HuH-7 (cell line): ENCODE results near the gene CELF5.
"Not testable (repeated sequence)": the region's sequence is repeated elsewhere in the genome, so short reads cannot be mapped to it uniquely, and the experiment has no call there.

Source experiments
- DNase-seq: peaks from one replicate; pipeline ENCODE4 v3.0.0; 2011; ENCODE audit warnings: low spot score

Gene CELF5

GRCh38 chr19:3190470-3190770 is 34.0 kb upstream of the CELF5 start:
- no peak for DNase-seq

DNA sequence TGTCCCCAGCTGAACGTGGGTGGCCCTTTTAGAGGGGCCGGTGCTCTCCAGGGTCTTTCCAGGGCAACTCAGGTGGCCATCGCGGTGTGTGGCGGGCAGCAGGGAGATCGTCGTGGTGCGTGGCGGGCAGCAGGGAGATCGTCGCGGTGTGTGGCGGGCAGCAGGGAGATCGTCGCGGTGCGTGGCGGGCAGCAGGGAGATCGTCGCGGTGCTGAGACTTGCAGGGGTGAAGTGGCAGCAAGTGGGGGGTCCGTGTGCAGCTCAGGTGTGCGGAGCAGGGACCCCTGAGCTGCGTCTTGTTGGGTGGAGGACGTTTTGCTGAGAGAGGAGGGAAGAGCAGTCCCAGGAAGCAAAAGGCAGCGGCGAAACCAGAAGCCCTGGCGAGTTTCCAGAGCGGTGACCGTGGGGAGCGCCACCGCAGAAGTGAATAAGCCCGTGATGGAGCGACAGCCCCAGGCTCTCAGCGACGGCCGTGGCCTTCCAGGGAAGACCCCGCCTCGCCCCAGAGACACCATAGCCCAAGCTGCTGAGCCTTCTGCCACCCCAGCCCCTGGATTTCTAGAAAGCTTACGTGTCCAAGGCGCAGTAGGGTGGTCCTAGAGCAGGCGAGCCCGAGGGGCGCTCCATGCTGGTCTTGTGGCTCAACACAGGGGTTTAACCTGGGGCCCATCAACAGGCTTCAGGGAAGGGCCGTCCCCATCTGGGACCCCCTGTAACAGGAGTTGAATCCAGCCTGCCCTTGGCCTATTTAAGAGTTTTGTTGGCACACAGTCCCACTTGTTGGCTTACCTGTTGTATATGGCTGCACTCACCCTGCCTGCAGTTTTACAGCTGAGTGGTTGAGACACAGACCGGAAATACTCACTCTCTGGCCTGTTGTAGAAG is 33.3 kb upstream of the CELF5 start:
- DNase-seq, result no peak

DNA sequence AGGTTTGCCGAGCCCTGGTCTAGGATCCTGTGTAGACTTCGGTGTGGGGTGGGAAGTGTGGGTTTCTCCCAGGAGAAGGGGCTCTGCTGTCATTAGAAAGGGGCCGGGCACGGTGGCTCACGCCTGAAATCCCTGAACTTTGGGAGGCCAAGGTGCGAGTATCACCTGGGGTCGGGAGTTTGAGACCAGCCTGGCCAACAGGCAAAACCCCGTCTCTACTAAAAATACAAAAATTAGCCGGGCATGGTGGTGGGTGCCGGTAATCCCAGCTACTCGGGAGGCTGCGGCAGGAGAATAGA is 32.7 kb upstream of the CELF5 start:
- not testable (repeated sequence) for DNase-seq

GRCh38 chr19:3192228-3192635 is 32.2 kb upstream of the CELF5 start:
- no peak for DNase-seq

DNA sequence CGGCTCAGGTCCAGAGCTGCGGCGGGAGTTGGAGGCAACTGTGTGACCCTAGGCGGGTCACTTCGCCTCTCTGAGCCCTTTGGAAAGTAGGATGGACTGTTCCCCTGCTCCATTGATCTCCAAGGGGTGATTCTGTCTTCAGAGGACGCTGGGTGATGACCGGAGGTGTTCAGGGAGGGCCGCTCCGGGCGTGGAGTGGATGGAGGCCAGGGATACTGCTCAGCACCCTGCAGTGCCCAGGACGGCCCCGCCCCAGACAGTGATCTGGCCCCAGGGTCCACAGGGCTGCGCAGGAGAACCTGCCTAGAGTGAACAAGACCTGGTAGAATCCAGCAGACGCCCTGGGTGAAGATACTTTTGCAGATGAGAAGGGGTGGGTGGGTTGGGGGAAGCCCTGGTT is 31.8 kb upstream of the CELF5 start:
- DNase-seq, result no peak

DNA sequence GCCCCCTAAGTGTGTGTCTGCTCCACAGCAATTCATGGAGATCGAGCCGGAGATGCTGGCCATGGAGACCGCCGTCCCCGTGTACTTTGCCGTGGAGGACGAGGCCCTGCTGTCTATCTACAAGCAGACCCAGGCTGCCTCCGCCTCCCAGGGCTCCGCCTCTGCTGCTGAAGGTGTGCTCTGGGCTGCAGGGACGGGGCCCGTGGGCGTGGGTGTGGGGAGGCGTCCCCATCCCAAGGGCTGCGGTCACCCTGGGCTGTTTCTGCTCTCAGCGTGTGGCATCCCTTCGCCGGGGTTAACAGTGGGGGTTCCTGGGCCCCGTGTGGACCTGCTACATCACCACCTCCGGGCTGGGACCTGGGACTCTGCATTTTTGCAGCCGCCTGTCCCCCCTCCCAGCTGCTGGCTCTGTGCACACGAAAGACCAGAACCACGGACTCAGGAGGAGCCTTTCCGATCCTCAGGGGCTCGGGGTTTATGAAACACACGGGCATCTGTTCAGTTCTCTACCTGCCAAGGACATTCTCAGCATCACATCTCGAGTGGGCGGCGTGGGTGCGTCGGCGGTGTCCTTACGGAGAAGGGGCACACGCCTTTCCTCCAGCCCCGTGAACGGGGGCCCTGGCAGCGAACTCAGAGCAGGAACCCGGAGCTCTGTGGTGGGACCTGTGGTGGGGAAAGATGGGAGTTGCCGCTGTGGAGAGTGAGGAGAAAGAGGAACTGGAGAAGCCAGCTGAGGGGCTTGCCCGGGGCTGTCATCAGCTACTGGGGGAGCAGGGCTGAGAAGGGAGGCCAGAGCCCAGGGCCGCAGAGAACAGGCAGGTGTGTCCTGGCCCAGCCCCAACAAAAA is 31.0 kb upstream of the CELF5 start:
- DNase-seq, result no peak

DNA sequence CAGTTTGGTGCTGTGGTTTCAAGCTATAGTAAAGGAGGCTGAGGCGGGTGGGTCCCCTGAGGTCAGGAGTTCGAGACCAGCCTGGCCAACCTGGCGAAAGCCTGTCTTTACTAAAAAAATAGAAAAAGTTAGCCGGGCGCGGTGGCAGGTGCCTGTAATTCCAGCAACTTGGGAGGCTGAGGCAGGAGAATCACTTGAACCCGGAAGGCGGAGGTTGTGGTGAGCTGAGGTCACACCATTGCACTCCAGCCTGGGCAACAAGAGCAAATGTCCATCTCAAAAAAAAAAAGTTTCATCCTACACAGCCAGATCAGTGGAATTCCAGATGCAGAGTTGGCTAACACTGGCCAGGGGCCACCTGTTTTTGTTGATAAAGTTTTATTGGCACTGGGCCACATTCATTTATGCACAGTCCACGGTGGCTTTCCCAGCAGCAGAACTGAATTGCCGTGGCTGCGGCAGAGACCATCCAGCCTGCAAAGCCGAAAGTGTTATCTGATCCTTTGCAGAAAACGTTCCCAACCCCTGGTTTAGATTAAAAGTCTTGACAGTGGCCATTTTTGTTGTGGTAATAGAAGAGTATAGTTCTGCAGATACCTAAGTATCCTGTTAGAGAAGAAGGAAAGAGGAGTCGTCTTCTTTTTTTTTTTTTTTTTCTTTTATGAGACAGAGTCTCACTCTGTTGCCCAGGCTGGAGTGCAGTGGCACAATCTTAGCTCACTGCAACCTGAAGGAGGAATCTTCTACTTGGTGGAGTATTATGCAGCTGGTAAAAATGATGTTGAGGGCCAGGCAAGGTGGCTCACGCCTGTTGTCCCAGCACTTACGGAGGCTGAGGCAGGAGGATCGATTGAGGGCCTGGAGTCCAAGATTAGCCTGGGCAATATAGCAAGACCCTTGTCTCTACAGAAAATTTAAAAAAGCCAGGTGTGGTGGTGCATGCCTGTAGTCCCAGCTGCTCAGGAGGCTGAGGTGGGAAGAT is 30.1 kb upstream of the CELF5 start:
- no peak for DNase-seq

DNA sequence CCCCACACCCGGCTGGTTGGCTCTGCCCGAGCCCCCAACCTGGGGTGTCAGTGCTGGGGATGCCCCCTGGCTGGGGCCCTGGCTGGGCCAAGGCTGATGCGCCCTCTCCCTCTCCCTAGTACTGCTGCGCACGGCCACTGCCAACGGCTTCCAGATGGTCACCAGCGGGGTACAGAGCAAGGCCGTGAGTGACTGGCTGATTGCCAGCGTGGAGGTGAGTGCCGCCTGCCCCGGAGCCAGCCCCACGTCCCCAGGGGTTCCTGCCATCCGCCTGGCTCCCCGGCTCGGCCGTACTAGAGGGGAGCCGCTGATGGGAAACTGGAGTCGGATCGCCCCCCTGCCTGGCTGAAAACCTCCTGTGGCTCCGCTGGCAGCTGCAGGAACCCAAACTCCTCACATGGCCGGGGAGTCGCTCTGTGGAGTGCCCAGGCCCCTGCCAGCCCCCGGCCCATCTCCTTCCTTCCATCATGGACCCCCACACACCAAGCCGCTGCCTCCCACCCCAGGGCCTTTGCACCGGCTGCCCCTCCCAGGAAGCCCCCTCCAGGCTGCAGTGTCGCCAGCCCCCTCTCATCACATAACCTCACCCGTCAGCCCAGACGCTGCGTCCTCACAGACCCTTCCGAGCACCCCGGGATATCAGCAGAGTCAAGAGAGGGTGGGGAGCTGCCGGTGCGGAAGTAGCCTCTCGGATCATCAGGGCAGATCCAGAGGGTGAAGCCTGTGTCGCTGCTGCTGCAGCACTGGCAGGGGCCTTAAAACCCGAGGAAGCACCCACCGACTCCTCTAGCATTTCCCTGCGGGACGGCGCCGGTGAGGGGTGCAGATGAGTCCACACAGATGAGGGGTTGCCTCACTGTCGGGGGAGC is 28.2 kb upstream of the CELF5 start:
- DNase-seq, result no peak

DNA sequence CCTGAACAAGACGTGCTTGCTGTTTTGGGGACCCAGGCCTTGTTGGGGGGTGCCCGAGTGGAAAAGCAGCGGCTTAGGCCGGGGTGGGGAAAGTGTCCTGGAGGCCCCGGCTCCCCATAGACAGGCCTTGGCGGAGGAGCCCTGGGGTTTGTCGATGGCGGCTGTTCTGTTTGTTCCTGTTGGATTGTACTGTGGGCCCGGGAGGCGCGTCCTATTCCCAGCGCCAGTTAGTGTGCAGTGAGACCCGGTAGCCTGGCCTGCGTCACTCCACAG is 27.6 kb upstream of the CELF5 start:
- no peak for DNase-seq

- DNase-seq, result no peak
Observed at GRCh38 chr19:3198901-3199700, 25.4 kb upstream of the CELF5 start.

- DNase-seq, result no peak
Observed at GRCh38 chr19:3201072-3201700, 23.3 kb upstream of the CELF5 start.

- no peak for DNase-seq
Observed at GRCh38 chr19:3201911-3202310, 22.6 kb upstream of the CELF5 start.

- DNase-seq, result no peak
Observed at GRCh38 chr19:3202346-3202745, 22.1 kb upstream of the CELF5 start.

- DNase-seq, result not testable (repeated sequence)
Observed at GRCh38 chr19:3202895-3203294, 21.6 kb upstream of the CELF5 start.

DNA sequence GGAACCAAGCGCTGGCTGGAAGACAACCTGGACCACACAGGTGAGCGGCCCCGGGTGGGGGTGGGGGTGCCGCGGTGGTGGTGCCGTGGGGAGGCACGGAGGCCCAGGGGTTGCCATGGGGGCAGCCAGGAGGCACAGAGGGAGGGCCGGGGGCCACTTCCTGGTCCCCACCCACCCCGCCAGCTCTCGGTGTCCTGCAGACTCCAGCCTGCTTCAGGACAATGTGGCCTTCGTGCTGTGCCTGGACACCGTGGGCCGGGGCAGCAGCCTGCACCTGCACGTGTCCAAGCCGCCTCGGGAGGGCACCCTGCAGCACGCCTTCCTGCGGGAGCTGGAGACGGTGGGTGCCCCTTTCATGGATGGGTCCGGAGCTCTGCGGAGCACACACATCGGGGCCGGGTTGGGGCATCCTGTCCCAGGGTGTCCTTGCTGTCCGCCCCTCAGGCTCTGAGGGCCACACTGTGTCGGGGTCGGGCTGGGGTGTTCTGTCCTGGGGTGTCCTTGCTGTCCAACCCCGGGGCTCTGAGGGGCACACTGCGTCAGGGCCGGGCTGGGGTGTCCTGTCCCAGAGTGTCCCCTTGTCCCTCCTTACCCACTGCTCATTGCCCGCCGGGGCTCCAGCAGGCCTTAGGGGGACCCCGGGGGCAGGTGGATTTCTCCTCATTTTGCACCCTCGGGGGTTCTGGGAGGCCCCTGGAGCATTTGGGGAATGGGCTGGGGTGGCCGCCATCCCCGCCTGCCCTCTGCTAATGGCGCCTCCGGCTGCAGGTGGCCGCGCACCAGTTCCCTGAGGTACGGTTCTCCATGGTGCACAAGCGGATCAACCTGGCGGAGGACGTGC is 20.4 kb upstream of the CELF5 start:
- no peak for DNase-seq

DNA sequence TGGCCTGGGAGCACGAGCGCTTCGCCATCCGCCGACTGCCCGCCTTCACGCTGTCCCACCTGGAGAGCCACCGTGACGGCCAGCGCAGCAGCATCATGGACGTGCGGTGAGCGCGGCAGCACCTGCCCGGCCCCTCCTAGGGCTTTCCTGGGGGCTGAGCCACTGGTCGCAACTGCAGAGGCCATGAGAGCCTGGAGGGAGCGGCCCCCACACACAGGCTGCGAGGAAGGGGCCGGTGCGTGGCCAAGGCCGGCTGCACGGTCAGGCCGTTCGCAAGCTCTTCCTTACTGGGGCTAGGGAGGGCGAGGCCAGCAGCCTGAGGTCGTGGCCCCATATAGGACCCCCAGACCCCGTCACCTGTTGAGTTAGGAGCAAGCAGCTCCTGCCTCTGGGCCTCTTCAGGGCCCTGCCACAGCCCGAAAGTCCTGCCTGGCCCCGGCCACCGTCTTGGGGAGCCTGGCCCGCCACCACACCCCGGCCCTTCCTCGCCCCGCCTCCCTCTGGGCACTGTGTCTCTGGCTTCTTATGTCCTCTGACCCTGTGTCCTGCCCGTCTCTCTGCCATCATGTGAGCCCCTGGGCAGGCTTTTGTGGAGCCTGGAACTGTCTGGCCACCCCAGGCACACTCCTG is 19.7 kb upstream of the CELF5 start:
- no peak for DNase-seq

DNA sequence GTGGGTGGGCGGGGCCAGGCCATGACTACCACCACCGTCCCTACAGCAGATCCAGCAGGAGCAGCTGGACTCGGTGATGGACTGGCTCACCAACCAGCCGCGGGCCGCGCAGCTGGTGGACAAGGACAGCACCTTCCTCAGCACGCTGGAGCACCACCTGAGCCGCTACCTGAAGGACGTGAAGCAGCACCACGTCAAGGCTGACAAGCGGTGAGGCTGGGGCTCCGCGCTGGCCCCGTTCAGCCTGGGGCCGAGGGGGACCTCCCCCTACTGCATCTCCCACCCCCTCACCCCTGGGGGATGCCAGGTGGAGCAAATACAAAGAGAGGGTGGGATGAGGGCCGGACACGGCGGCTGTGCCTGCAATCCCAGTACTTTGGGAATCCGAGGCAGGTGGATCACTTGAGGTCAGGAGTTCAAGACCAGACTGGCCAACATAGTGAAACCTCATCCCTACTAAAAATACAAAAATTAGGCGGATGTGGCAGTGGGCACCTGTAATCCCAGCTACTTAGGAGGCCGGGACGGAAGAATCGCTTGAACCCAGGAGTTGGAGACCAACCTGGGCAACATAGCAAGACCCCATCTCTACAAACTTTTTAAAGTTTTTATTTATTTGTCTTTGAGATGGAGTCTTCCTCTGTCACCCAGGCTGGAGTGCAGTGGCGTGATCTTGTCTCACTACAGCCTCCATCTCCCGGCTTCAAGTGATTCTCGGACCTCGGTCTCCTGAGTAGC is 18.1 kb upstream of the CELF5 start:
- no peak for DNase-seq
